Nephron (organoid): ENCODE measurements around the gene NBPF20.
A peak's percentile ranks its signal among the peaks of the same experiment; 100 is the strongest.
"Not testable (repeated sequence)": the region's sequence is repeated elsewhere in the genome, so short reads cannot be mapped to it uniquely, and the experiment has no call there.

Source experiments
- H3K27ac Mint-ChIP-seq, 3 experiments: 2 replicates each; pipeline ENCODE4 v1.8.0; 2020; ENCODE audit warnings: mixed read lengths in 3 of 3, mild to moderate bottlenecking in 2 of 3, moderate library complexity in 1 of 3
- H3K27me3 Mint-ChIP-seq: 2 replicates; pipeline ENCODE4 v1.8.0; 2021; ENCODE audit warnings: low read depth, mild to moderate bottlenecking, moderate library complexity, mixed read lengths
- H3K36me3 Mint-ChIP-seq: 2 replicates; pipeline ENCODE4 v1.8.0; 2020; ENCODE audit warnings: low read depth, mixed read lengths
- H3K4me1 Mint-ChIP-seq: 2 replicates; pipeline ENCODE4 v1.8.0; 2020; ENCODE audit warnings: mixed read lengths
- H3K4me3 Mint-ChIP-seq, 3 experiments: 2 replicates each; pipeline ENCODE4 v1.8.0; 2020; ENCODE audit warnings: mild to moderate bottlenecking in 3 of 3, mixed read lengths in 3 of 3, moderate library complexity in 2 of 3
- H3K9me3 Mint-ChIP-seq: 2 replicates; pipeline ENCODE4 v1.8.0; 2020; ENCODE audit warnings: mixed read lengths

Gene NBPF20

DNA sequence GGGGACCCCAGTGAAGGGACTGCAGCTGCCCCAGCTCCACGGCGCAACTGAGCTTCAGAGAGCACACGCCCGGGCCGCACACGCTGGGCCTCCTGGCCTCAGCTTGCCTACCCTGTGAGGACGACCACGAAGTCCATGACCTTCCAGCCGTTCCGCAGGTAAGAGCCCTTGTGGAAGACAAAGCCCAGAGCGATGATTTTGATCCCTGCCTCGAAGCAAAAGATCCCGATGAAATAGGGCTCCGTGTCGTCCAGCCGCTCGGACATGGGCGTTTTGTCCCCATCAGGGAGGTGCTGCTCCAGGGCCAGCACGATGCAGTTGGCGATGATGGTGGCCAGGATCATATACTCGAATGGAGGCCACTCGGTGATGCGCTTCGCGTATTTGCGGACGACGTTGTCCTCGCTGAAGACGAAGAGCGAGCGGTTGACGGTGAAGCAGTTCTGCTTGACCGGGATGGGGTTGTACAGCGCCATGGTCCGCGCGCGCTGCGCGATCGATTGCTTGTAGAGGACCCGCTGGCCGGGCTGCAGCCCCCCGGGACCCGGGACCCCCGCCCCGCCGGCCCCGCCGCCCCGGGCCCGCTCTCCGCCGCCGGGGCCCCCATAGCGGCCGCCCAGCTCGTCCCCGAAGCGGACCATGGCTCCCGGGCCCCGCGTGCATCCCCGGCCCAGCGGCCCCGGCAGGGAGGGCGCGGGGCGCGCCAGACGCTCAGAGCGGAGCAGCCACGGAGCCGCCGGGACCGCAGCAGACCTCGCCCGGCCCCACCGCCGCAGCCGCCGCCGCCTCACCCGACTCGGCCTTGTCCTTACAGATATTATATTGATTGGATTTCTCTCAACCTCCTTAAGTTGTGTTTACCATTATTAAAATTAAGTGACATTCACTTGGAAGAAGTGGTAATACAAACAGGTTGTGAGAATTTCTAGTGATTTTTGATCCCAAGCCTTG lies 28.7 kb upstream of the NBPF20 start:
- H3K4me3 Mint-ChIP-seq = peak overlapping the region in 2 of 3 experiments; percentile 30 to 58
- not testable (repeated sequence) for H3K9me3 Mint-ChIP-seq, H3K36me3 Mint-ChIP-seq, H3K4me1 Mint-ChIP-seq, H3K27ac Mint-ChIP-seq
- H3K27me3 Mint-ChIP-seq = peaks cover 50% of the 10 kb centered on the region

DNA sequence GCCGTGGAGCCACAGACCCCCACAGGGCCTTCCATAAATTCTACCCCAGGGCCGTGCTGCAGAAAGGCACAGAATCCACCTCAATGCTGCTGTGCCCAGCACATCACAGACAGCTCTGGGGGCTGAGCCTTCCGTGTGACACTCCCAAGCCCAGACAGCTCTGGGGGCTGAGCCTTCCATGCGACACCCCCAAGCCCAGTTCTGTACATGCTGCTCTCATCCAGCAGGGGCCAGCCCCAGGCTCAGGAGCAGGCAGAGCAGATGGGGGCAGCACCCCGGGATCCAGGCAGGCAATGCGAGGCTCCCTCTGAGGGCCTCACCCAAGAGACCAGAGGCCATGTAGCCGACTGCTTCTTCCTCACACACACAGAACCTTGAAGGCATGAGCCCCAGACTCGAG lies 27.1 kb upstream of the NBPF20 start:
- H3K27me3 Mint-ChIP-seq = peaks cover 40% of the 10 kb centered on the region
- not testable (repeated sequence) for H3K9me3 Mint-ChIP-seq, H3K27ac Mint-ChIP-seq, H3K36me3 Mint-ChIP-seq, H3K4me3 Mint-ChIP-seq, H3K4me1 Mint-ChIP-seq

DNA sequence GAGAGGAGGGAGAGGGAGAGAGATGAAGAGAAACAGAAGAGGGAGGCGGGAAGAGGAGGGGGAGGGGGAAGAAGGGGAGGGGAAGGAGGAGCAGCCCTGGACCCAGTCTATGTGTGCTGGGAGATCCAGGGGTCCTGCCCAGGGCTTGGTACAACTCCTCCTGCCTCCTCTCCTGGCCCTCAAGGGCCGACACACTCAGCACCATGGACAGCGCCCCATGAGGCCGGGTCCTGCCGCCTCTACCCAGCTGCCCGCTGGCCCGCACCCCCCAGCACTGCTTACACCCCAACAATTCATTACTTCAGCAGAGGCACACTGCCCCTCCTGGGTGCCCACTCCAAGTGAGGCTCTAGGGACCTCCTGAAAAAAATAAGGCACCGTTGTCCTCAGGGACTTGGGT lies 26.5 kb upstream of the NBPF20 start:
- H3K4me3 Mint-ChIP-seq, H3K36me3 Mint-ChIP-seq, H3K9me3 Mint-ChIP-seq, H3K4me1 Mint-ChIP-seq, H3K27ac Mint-ChIP-seq: not testable (repeated sequence)
- peaks cover 40% of the 10 kb centered on the region for H3K27me3 Mint-ChIP-seq

DNA sequence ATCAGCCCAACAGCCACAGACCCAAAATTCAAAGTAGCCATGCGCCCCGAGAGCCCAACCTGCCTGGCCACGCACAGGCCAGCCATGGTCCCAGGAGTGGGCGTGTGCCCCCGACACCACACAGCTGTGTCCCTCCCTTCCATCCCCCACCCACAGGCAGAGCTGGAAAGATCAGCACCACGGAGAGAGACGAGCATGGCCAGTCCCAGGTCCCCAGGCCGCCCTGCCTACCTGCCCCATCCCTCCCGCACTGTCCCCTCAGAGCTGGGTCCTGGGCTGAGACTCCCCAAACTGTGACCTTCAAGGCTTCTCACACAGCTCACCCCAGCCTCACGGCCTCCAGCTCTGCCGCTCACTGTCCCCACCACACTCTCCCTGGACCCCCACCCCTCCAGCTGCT lies 19.8 kb upstream of the NBPF20 start:
- H3K9me3 Mint-ChIP-seq = not testable (repeated sequence)

DNA sequence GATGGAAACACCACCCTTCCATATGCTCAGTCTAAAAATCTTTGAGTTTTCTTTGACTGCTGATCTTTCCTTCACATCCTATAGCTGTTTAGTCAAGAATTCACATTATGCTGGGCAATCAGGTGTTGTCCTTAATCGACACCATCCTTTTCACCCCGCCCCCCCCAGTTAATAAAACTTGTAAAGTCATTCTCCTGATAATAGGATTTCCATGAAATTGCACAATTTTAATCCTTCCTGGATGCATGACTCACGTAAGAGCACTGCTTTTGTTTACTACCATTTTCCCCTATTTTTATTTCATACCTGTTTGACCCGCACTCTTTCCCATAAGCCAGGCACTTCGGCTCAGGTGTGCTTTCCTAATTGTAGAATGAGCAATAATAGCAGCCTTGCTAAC lies 16.9 kb upstream of the NBPF20 start:
- not testable (repeated sequence) for H3K27ac Mint-ChIP-seq, H3K4me3 Mint-ChIP-seq, H3K9me3 Mint-ChIP-seq, H3K36me3 Mint-ChIP-seq, H3K4me1 Mint-ChIP-seq
- H3K27me3 Mint-ChIP-seq = peaks cover 11% of the 10 kb centered on the region

More for the DNA sequence above, 19.8 kb upstream of the NBPF20 start:
- H3K27ac Mint-ChIP-seq, H3K4me1 Mint-ChIP-seq, H3K36me3 Mint-ChIP-seq, H3K4me3 Mint-ChIP-seq: not testable (repeated sequence)
- H3K27me3 Mint-ChIP-seq = peaks cover 15% of the 10 kb centered on the region

DNA sequence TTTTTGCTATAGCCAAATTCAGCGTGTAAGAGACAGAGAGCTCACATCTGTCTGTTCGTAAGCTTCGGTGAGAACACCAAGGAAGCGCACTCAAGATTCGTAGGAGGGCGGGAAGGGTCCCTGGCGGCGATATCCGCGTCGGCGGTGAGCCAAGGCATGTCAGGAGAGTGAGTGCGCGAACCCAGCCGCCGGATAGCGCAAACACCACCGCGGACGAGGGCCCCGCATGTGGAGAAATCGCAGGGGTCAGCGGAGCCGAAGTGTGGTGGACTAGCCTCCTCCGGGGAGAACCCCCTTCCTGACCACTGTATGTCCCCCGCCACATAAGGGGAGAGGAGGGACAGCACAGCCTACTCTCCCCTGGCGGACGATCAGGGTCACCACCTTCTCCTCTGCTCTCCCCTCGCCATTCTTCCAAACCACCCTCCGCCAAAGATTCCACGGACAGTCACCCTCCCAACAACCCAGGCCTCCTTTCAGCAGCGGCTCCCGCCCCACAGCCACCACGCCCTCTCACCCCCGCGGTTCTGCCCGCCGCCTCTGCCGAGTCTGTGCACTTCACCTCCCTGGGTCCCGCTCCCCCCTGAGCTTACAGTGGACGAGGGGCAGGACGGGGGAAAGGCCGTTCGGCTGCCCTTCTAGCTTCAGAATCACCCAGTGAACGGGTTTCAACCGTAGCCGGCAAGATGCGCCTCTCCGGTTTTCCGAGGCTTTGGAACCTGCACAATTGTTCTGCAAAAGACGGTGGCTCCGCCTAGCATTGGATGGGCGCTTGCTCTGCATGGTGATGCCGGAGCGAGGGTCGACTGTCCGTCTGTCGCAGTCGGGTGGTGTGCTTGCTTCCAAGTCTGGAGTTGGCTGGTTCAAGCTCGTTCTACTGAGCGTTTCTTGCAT lies 6.2 kb upstream of the NBPF20 start:
- not testable (repeated sequence) for H3K4me1 Mint-ChIP-seq, H3K27ac Mint-ChIP-seq, H3K36me3 Mint-ChIP-seq
- peaks cover 20% of the 10 kb centered on the region for H3K9me3 Mint-ChIP-seq
- peak overlapping the region; percentile 73 to 80 (median 79) for H3K4me3 Mint-ChIP-seq
- H3K27me3 Mint-ChIP-seq = peaks cover 73% of the 10 kb centered on the region

DNA sequence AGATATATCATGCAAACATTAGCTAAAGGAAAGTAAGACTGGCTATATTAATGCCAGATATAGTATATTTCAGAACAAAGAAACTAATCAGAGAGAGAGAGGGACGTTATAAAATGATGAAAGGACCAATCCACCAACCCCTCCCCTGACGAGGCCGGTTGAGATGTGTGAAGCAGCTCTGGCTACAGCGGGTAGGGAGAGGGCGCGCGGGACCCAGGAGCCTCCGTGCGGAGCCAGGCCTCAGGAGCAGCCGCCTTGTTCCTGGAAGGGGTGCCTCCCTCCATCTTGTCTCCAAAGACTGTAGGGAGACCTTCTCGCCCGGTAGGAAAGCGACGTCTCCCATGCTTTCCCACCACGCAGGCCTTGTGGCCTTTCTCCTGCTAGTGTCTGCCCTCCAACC lies 5.4 kb upstream of the NBPF20 start:
- H3K36me3 Mint-ChIP-seq = not testable (repeated sequence)

DNA sequence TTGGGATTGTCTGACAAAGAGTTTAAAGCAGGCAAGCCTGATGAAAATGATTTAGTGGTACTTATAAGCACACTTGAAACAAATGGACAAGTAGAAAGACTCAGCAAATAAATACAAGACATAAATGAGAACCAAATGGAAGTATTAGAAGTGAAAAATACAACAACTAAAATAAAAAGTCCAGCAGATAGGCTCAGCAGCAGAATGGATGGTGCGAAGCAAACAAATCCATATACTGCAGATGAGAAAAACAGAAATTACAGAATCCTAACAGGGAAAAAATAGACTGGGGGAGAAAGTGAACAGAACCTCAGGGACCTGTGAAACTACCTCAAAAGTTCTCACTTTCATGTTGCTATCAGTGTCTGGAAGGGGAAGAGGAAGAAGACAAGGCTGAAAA lies 3.9 kb upstream of the NBPF20 start:
- H3K4me1 Mint-ChIP-seq, H3K27ac Mint-ChIP-seq, H3K36me3 Mint-ChIP-seq: not testable (repeated sequence)
- H3K4me3 Mint-ChIP-seq = peak overlapping the region in 1 of 3 experiments; percentile 6
- H3K27me3 Mint-ChIP-seq = peaks cover 74% of the 10 kb centered on the region
- H3K9me3 Mint-ChIP-seq = peaks cover 20% of the 10 kb centered on the region

More for the DNA sequence above, 5.4 kb upstream of the NBPF20 start:
- peaks cover 69% of the 10 kb centered on the region for H3K27me3 Mint-ChIP-seq
- H3K9me3 Mint-ChIP-seq = peaks cover 20% of the 10 kb centered on the region
- H3K27ac Mint-ChIP-seq, H3K4me1 Mint-ChIP-seq: not testable (repeated sequence)
- peak overlapping the region; percentile 65 to 80 (median 68) for H3K4me3 Mint-ChIP-seq

DNA sequence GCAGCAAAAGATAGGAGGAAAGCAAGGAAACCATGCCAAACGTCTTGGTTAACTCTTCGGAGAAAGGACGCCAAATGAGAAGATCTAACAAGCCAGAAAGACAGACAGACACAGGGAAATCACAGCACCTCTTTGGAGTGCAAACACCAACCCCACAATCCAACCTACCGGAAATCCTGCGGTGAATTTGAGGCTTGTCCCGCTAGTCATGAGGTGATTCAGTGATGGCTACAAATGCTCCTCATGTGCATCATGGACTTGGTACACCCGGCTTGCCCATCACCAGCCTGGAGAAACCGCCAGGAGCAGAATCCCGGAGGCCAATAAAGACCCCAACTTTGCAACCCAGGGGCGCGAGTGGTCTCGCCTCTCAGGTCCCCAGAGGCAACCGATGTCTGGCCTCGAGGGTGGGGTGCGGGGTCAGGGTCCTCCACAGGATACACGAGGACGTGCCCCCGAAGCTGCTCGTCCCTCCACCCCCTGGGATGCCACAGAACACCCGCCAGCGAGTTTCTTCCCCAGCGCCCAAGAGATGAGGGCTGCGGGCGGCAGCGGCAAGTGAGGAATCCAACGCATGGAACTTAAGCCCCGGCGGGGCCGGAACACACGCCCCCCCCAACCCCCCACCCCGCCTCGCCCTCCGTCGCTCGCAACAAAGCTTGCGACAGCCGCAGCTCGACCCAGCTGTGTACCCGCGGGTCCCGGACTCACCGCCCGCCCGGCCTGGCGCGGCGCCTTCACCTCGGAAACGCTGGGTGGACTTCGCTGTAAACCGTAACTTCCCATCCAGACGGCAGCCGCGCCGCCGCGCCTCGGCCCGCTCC lies 579 bp downstream of the NBPF20 start:
- Mint-ChIP-seq H3K4me3 (peak overlapping the region; percentile 94 to 97 (median 94)), H3K27ac (peak overlapping the region; percentile 12 to 71 (median 69)), H3K27me3 (peaks cover 34% of the 10 kb centered on the region), H3K9me3 (peaks cover 14% of the 10 kb centered on the region)
- H3K4me1 Mint-ChIP-seq, H3K36me3 Mint-ChIP-seq: not testable (repeated sequence)

DNA sequence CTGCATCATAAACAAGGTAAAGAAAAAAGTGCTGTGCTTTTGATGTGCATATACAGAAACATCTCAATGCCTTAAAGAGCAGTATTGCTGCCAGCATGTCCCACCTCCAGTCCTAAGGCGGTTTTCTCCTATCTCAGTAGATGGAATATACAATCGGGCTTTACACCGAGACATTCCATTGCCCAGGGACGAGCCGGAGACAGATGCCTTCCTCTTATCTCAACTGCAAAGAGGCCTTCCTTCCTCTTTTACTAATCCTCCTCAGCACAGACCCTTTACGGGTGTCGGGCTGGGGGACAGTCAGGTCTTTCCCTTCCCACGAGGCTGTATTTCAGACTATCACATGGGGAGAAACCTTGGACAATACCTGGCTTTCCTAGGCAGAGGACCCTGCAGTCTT lies 10.3 kb downstream of the NBPF20 start:
- H3K27ac Mint-ChIP-seq, H3K9me3 Mint-ChIP-seq, H3K4me3 Mint-ChIP-seq, H3K36me3 Mint-ChIP-seq, H3K4me1 Mint-ChIP-seq, H3K27me3 Mint-ChIP-seq: not testable (repeated sequence)

DNA sequence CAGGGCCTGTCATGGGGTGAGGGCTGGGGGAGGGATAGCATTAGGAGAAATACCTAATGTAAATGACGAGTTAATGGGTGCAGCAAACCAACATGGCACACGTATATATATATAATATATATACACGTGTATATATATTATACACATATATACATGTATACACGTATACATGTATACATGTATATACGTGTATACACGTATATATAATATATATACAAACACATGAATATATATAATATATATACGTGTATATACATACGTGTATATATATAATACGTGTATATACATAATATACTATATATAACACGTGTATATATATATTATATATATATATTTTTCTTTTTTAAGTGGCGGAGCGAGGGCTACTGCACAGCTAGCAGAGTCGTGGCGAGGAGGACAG lies 18.1 kb downstream of the NBPF20 start:
- not testable (repeated sequence) for H3K27ac Mint-ChIP-seq, H3K9me3 Mint-ChIP-seq, H3K4me1 Mint-ChIP-seq, H3K4me3 Mint-ChIP-seq, H3K27me3 Mint-ChIP-seq, H3K36me3 Mint-ChIP-seq

DNA sequence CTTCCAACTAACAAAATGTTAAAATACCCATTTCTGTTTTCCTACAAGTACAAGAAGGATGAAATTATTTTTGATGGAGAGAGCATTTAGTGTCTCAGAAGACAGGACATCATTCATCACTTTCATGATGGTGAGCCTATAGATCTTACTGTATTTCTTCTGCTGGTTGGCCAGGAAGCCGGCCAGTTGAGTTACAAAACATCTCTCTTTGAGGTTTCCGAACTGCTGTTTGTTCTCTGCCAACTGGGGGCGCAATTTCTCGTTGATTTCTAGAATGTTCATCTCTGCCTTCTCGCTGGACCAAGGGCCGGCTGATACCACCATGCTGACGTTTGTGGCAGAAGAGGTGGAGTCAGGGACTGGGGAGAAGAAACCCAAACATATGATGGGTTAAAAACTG lies 20.5 kb downstream of the NBPF20 start:
- H3K27ac Mint-ChIP-seq, H3K27me3 Mint-ChIP-seq, H3K36me3 Mint-ChIP-seq, H3K9me3 Mint-ChIP-seq, H3K4me3 Mint-ChIP-seq, H3K4me1 Mint-ChIP-seq: not testable (repeated sequence)

DNA sequence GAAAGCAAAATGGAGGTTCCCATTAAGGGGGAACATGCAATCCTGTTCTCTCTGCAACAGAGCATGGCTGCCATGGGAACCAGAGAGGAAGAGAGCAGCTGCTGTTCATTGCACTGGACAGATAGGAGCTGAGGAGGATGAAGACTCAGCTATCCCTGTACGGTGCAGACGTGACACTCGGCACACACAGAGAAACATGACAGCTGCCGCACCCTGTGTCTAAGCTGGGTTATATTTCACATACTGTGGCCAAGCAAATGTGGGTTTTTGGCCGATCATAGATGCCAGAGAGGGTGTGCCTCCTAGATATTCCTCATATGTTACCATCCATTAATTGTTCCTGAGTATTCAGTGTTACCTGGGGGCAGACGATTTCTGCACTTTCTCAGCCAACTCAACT lies 24.7 kb downstream of the NBPF20 start:
- H3K9me3 Mint-ChIP-seq, H3K36me3 Mint-ChIP-seq, H3K4me3 Mint-ChIP-seq, H3K27ac Mint-ChIP-seq, H3K4me1 Mint-ChIP-seq, H3K27me3 Mint-ChIP-seq: not testable (repeated sequence)
